ENCODE results near the gene CCDC187. TPM values are rescaled to one million over a fixed set of nuclear protein-coding genes. Genes with fewer than 3 reads are reported as not detected.
A peak's percentile ranks its signal among the peaks of the same experiment; 100 is the strongest.

CCDC187 gene
- total RNA-seq, 1 experiment from 2014 or later: not detected

- BruUV-seq (replicated peaks): no TSS peak
- no peak overlapping the region for H3K27ac Mint-ChIP-seq (ENCODE audit: low read depth, unreplicated experiment)
- DNase-seq (ENCODE audit: unreplicated experiment): no peak
- H3K4me3 Mint-ChIP-seq (ENCODE audit: unreplicated experiment): no peak overlapping the region
- ChIA-PET POLR2A (no interaction called here), CTCF (interaction anchor here (0.9 kb wide), 1 partner anchor 22 kb away, joined by 3 read pairs; no protein-coding TSS in a partner anchor)
- H3K9me3 Mint-ChIP-seq (ENCODE audit: unreplicated experiment): no peaks in the 10 kb centered on the region
- H3K36me3 Mint-ChIP-seq (ENCODE audit: insufficient read depth, unreplicated experiment): no peaks in the 10 kb centered on the region
- intact Hi-C loops (cut with micrococcal nuclease): no loop called here
- TF ChIP-seq CTCF (IDR thresholded peaks at IDR 0.05; ENCODE audit: unreplicated experiment): no peak
- peaks cover 16% of the 10 kb centered on the region for H3K27me3 Mint-ChIP-seq (ENCODE audit: insufficient read depth, unreplicated experiment)
- H3K4me1 Mint-ChIP-seq (ENCODE audit: insufficient read depth, unreplicated experiment): no peaks in the 10 kb centered on the region
These were observed 39.2 kb downstream of the CCDC187 start for GRCh38 chr9:136264441-136265405.

- no TSS peak for BruUV-seq (replicated peaks)
- DNase-seq (ENCODE audit: unreplicated experiment): no peak
- ChIA-PET CTCF (interaction anchor here (0.5 to 0.9 kb wide), 2 partner anchors 19 to 23 kb away, joined by 3 read pairs; no protein-coding TSS in a partner anchor), POLR2A (no interaction called here)
- Mint-ChIP-seq H3K4me3 (ENCODE audit: unreplicated experiment) (no peak overlapping the region), H3K27ac (ENCODE audit: low read depth, unreplicated experiment) (no peak overlapping the region), H3K27me3 (ENCODE audit: insufficient read depth, unreplicated experiment) (peaks cover 9% of the 10 kb centered on the region), H3K4me1 (ENCODE audit: insufficient read depth, unreplicated experiment) (no peaks in the 10 kb centered on the region), H3K9me3 (ENCODE audit: unreplicated experiment) (no peaks in the 10 kb centered on the region), H3K36me3 (ENCODE audit: insufficient read depth, unreplicated experiment) (no peaks in the 10 kb centered on the region)
- intact Hi-C loops (cut with micrococcal nuclease): no loop called here
- TF ChIP-seq CTCF (IDR thresholded peaks at IDR 0.05; ENCODE audit: unreplicated experiment): peak; percentile 5
These were observed 39.9 kb downstream of the CCDC187 start for GRCh38 chr9:136264031-136264430.

GRCh38 chr9:136262671-136263178, 41.2 kb downstream of the CCDC187 start:
- CTCF ChIA-PET: interaction anchor here (0.5 to 0.7 kb wide), 2 partner anchors 21 to 50 kb away, joined by 3 read pairs; no protein-coding TSS in a partner anchor
- Mint-ChIP-seq H3K36me3 (ENCODE audit: insufficient read depth, unreplicated experiment) (no peaks in the 10 kb centered on the region), H3K27me3 (ENCODE audit: insufficient read depth, unreplicated experiment) (no peaks in the 10 kb centered on the region)

More at GRCh38 chr9:136262671-136263178, 41.2 kb downstream of the CCDC187 start:
- H3K4me3 Mint-ChIP-seq (ENCODE audit: unreplicated experiment): no peak overlapping the region
- intact Hi-C loops (cut with micrococcal nuclease): no loop called here
- no peaks in the 10 kb centered on the region for H3K4me1 Mint-ChIP-seq (ENCODE audit: insufficient read depth, unreplicated experiment)
- no peak for DNase-seq (ENCODE audit: unreplicated experiment)
- no peak overlapping the region for H3K27ac Mint-ChIP-seq (ENCODE audit: low read depth, unreplicated experiment)
- no TSS peak for BruUV-seq (replicated peaks)
- POLR2A ChIA-PET: interaction anchor here (0.6 kb wide), 1 partner anchor 17 kb away, joined by 6 read pairs; no protein-coding TSS in a partner anchor
- no peak for TF ChIP-seq CTCF (IDR thresholded peaks at IDR 0.05; ENCODE audit: unreplicated experiment)
- no peaks in the 10 kb centered on the region for H3K9me3 Mint-ChIP-seq (ENCODE audit: unreplicated experiment)

Measured in MCF 10A (cell line).